DOHH2 (cell line): ENCODE results near the gene XRCC4.

Source experiments
- CTCF ChIP-seq: fragments of 200-600 bp; sonication (generic); IDR thresholded peaks from one replicate; pipeline ENCODE4 v1.5.1; 2014; ENCODE audit warnings: antibody characterized with exemption, mild to moderate bottlenecking, low read depth, low read length; ENCODE audit not compliant: poor library complexity, severe bottlenecking
- EZH2phosphoT487 ChIP-seq: fragments of 200-600 bp; sonication (generic); IDR thresholded peaks from 2 replicates; pipeline ENCODE4 v1.6.1; 2017; ENCODE audit warnings: borderline replicate concordance, mild to moderate bottlenecking, antibody characterized with exemption, low read length, moderate library complexity, mixed read lengths

DNA sequence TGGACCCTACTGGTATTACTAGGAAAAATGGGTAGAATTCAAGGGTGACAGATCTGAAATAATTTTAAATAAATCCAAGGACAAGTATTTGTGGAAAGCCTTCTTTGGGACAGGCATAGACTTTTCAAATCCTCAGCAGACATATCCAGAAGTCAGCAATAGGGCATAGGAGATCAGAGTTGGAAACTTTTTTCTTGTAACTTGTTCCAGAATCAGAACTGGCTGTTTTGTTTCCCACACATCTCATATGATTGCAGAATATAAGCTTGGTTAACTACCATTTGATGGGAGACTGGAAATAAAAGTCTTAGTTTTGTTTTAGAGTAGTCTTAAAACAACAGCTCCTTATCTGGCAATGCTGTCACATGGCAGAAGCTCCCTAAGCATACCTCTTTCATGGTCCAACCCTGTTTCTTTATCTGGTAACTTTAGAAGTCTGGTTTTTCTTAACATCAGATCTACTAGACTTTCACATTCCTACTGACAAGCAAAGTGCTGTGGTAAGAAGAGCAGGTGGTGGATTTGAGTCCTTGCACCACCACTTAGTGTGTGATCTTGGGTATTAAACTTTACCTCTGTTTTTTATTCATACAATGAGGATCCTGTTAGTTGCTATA lies 25.1 kb downstream of the XRCC4 start:
- TF ChIP-seq CTCF, result no peak
- TF ChIP-seq EZH2phosphoT487, result no peak
